Panc1 (cell line): ENCODE results near the gene TBC1D22B. TPM values are rescaled to one million over a fixed set of nuclear protein-coding genes. Genes with fewer than 3 reads are reported as not detected.
A peak's percentile ranks its signal among the peaks of the same experiment; 100 is the strongest.

Experiments used
- ATAC-seq: fragments of 200-7000 bp; cut with Tn5 transposase; 2 replicates; pipeline ENCODE4 v1.9.1; 2020; ENCODE audit warnings: mild to moderate bottlenecking, moderate library complexity
- BruUV-seq: library from RNA; stranded (reverse); fragments of 400-500 nt; replicated peaks from 2 replicates; lab custom pipeline; 2021; lab: Mats Ljungman, UMichigan
- CTCF ChIA-PET: fragments of 300-600 bp; sonication (Branson Sonifier 250); formaldehyde crosslinking; loops from one replicate; lab custom pipeline; 2022; ENCODE audit warnings: antibody characterized with exemption; lab: Charles Lee
- POLR2A ChIA-PET: fragments of 300-600 bp; sonication (Branson Sonifier 250); formaldehyde crosslinking; loops from one replicate; lab custom pipeline; 2022; ENCODE audit warnings: antibody characterized with exemption; lab: Charles Lee
- DNase-seq: peaks from one replicate; pipeline ENCODE4 v3.0.0-alpha.2; 2010; ENCODE audit warnings: low read depth, low spot score
- H3K27ac ChIP-seq: 2 replicates; pipeline ENCODE4 v1.5.1; 2011; ENCODE audit warnings: mild to moderate bottlenecking, low read length, inconsistent platforms
- H3K27me3 ChIP-seq: fragments of 200-500 bp; sonication (Bioruptor generic); 2 replicates; pipeline ENCODE4 v1.6.0; 2014; ENCODE audit warnings: low read length, inconsistent platforms; ENCODE audit not compliant: control insufficient read depth, insufficient read depth
- H3K36me3 ChIP-seq: fragments of 200-500 bp; sonication (Bioruptor generic); 2 replicates; pipeline ENCODE4 v1.5.1; 2014; ENCODE audit warnings: inconsistent platforms, mild to moderate bottlenecking, low read length, moderate library complexity; ENCODE audit not compliant: control insufficient read depth, insufficient read depth
- H3K4me1 ChIP-seq: 2 replicates; pipeline ENCODE4 v1.5.1; 2011; ENCODE audit warnings: inconsistent platforms, mild to moderate bottlenecking, low read length, moderate library complexity; ENCODE audit not compliant: control insufficient read depth, insufficient read depth
- H3K4me3 ChIP-seq, 2 experiments: 2 replicates each; pipeline ENCODE4 v1.5.1; 2011 to 2012; ENCODE audit warnings: low read depth in 2 of 2, low read length in 2 of 2, mild to moderate bottlenecking in 2 of 2, inconsistent platforms in 1 of 2, moderate library complexity in 1 of 2
- H3K9me3 ChIP-seq: fragments of 200-500 bp; sonication (Bioruptor generic); 2 replicates; pipeline ENCODE4 v1.5.1; 2014; ENCODE audit warnings: low read depth, mild to moderate bottlenecking, inconsistent platforms, low read length, moderate library complexity; ENCODE audit not compliant: control insufficient read depth, insufficient read depth
- CTCF ChIP-seq: fragments of 450-650 bp; IDR thresholded peaks from 2 replicates; pipeline ENCODE4 v1.5.1; 2017; ENCODE audit warnings: mild to moderate bottlenecking
- POLR2AphosphoS5 ChIP-seq: IDR thresholded peaks from 2 replicates; pipeline ENCODE4 v1.6.1; 2012; ENCODE audit warnings: mild to moderate bottlenecking, low read depth, low read length, moderate library complexity
- REST ChIP-seq, 2 experiments: IDR thresholded peaks; 2 replicates each; pipeline ENCODE4 v1.6.1; 2011 to 2012; ENCODE audit warnings: low read depth in 2 of 2, control low read depth in 1 of 2, low read length in 1 of 2, mild to moderate bottlenecking in 1 of 2, moderate library complexity in 1 of 2; ENCODE audit not compliant: insufficient read depth in 1 of 2
- SIN3A ChIP-seq: IDR thresholded peaks from 2 replicates; pipeline ENCODE4 v1.6.1; 2012; ENCODE audit warnings: low read depth, mild to moderate bottlenecking, low read length, moderate library complexity, borderline replicate concordance; ENCODE audit not compliant: insufficient read depth
- TCF7L2 ChIP-seq: IDR thresholded peaks from 2 replicates; pipeline ENCODE4 v1.6.1; 2011; ENCODE audit warnings: mild to moderate bottlenecking, low read depth, low read length, inconsistent platforms
- in situ Hi-C: cut with HindIII; loops from 2 replicates; pipeline ENCODE4 v1.10.0; 2016; ENCODE audit warnings: low sequenced_read_pairs, low pct_unique_long_range_greater_than_20kb
- intact Hi-C: fragments of 100-400 bp; cut with micrococcal nuclease; formaldehyde crosslinking; loops from one replicate; pipeline ENCODE4 v1.10.0; 2022; ENCODE audit not compliant: unreplicated experiment
- total RNA-seq: library from RNA; stranded (reverse); gene quantifications from one replicate; pipeline ENCODE4 v1.2.1, GENCODE V29; 2021; ENCODE audit not compliant: unreplicated experiment

TBC1D22B gene
- total RNA-seq, 1 experiment from 2014 or later: 13.0 TPM

- Histone ChIP-seq H3K27ac (peak overlapping the region; percentile 56), H3K9me3 (no peaks in the 10 kb centered on the region), H3K4me1 (peaks cover 10% of the 10 kb centered on the region; the same call in 1 of the 2 replicates), H3K4me3 (peak overlapping the region; percentile 68 to 74), H3K36me3 (no peaks in the 10 kb centered on the region), H3K27me3 (no peaks in the 10 kb centered on the region)
- intact Hi-C loops (no loop called here), in situ Hi-C loops (no loop called here)
- no TSS peak for BruUV-seq
- DNase-seq (no peak), ATAC-seq (peak; percentile 28)
- TF ChIP-seq TCF7L2: no peak
- TF ChIP-seq REST (IDR thresholded peaks at IDR 0.05; ENCODE audit: insufficient read depth in 1 of 2, low read depth in 2 of 2, low read length in 1 of 2): no peak
- TF ChIP-seq POLR2AphosphoS5: no peak
- TF ChIP-seq CTCF: no peak
- no peak for TF ChIP-seq SIN3A
- ChIA-PET POLR2A (interaction anchor here (0.6 to 1.0 kb wide), 2 partner anchors 52 to 102 kb away, joined by 3 read pairs; partner anchors contain the start of gene PIM1), CTCF (interaction anchor here (1.2 to 1.4 kb wide), 2 partner anchors 11 to 204 kb away, joined by 4 to 6 read pairs; no protein-coding TSS in a partner anchor)
These were observed 35.9 kb upstream of the TBC1D22B start for GRCh38 chr6:37221585-37222124.

- no TSS peak for BruUV-seq
- in situ Hi-C loops (no loop called here), intact Hi-C loops (no loop called here)
- DNase-seq (no peak), ATAC-seq (peak; percentile 98)
- CTCF ChIA-PET: interaction anchor here (0.7 to 1.4 kb wide), 3 partner anchors 12 to 205 kb away, joined by 3 to 6 read pairs (median 4); no protein-coding TSS in a partner anchor
- TF ChIP-seq POLR2AphosphoS5 (no peak), REST (IDR thresholded peaks at IDR 0.05; ENCODE audit: insufficient read depth in 1 of 2, low read depth in 2 of 2, low read length in 1 of 2) (no peak)
- Histone ChIP-seq H3K36me3 (no peaks in the 10 kb centered on the region), H3K27ac (peak overlapping the region; percentile 56), H3K4me1 (peaks cover 10% of the 10 kb centered on the region; the same call in 1 of the 2 replicates), H3K27me3 (no peaks in the 10 kb centered on the region), H3K4me3 (peak overlapping the region; percentile 68 to 74), H3K9me3 (no peaks in the 10 kb centered on the region)
- POLR2A ChIA-PET: interaction anchor here (0.6 to 1.0 kb wide), 2 partner anchors 53 to 103 kb away, joined by 3 read pairs; partner anchors contain the start of gene PIM1
These were observed 35.2 kb upstream of the TBC1D22B start for GRCh38 chr6:37222125-37222967.
